Endothelial cell of umbilical vein (primary cell): Measurements from ENCODE around the gene HTRA2. TPM values are rescaled to one million over a fixed set of nuclear protein-coding genes. Genes with fewer than 3 reads are reported as not detected.

ENCODE experiments used
- BruUV-seq: library from RNA; stranded (reverse); fragments of 400-500 nt; replicated peaks from 2 replicates; lab custom pipeline; 2021; lab: Mats Ljungman, UMichigan
- CTCF ChIA-PET: fragments of 300-600, 350-600 bp; sonication (Branson Sonifier 250); formaldehyde crosslinking; loops from one replicate; lab custom pipeline; 2021; ENCODE audit warnings: antibody characterized with exemption, inconsistent platforms; lab: Charles Lee
- POLR2A ChIA-PET: fragments of 300-600, 350-600 bp; sonication (Branson Sonifier 250); formaldehyde crosslinking; loops from one replicate; lab custom pipeline; 2021; ENCODE audit warnings: antibody characterized with exemption, inconsistent platforms; lab: Charles Lee
- DNase-seq: peaks from one replicate; pipeline ENCODE4 v3.0.0-alpha.2; 2011; ENCODE audit warnings: low read depth, low spot score
- FAIRE-seq: peaks from 2 replicates; lab custom pipeline; 2011; peaks lifted over from hg19 to GRCh38; lab: Jason Lieb, UNC
- H2AFZ ChIP-seq: 2 replicates; pipeline ENCODE4 v1.6.0; 2012; ENCODE audit warnings: low read depth, low read length, control low read depth, inconsistent platforms
- H3K27ac ChIP-seq: 2 replicates; pipeline ENCODE4 v1.5.1; 2011; ENCODE audit warnings: low read depth, mild to moderate bottlenecking, control low read depth, low read length, moderate library complexity; ENCODE audit not compliant: insufficient read depth
- H3K27me3 ChIP-seq, 2 experiments: 2 replicates each; pipeline versions ENCODE4 v1.6.0 to v1.6.1; 2011; ENCODE audit warnings: low read length in 2 of 2, mixed read lengths in 1 of 2; ENCODE audit not compliant: control insufficient read depth in 2 of 2, insufficient read depth in 2 of 2
- H3K36me3 ChIP-seq, 2 experiments: 2 replicates in 1 of 2; 3 replicates in 1 of 2; pipeline ENCODE4 v1.5.1; 2011; ENCODE audit warnings: low read length in 2 of 2, mild to moderate bottlenecking in 1 of 2, moderate library complexity in 1 of 2; ENCODE audit not compliant: control insufficient read depth in 2 of 2, insufficient read depth in 2 of 2; ENCODE audit errors: extremely low read depth in 1 of 2
- H3K4me1 ChIP-seq: 3 replicates; pipeline ENCODE4 v1.5.1; 2011; ENCODE audit warnings: mild to moderate bottlenecking, low read length; ENCODE audit not compliant: control insufficient read depth, insufficient read depth; ENCODE audit errors: extremely low read depth
- H3K4me2 ChIP-seq: 2 replicates; pipeline ENCODE4 v1.6.1; 2011; ENCODE audit warnings: low read length, control low read depth, mixed read lengths; ENCODE audit not compliant: insufficient read depth
- H3K4me3 ChIP-seq, 3 experiments: fragments of 200-600 bp in 1 of 3; sonication (generic), shearing (Covaris generic) in 1 of 3; replicated peaks in 1 of 3; 2 replicates each; pipeline ENCODE4 v1.5.1; 2011 to 2016; ENCODE audit warnings: control low read depth in 3 of 3, low read length in 3 of 3, mild to moderate bottlenecking in 2 of 3, inconsistent platforms in 1 of 3, low read depth in 1 of 3, moderate library complexity in 1 of 3; ENCODE audit not compliant: insufficient read depth in 1 of 3
- H3K79me2 ChIP-seq: 2 replicates; pipeline ENCODE4 v1.6.0; 2012; ENCODE audit warnings: low read length, inconsistent platforms; ENCODE audit not compliant: control insufficient read depth, insufficient read depth
- H3K9ac ChIP-seq: replicated peaks from 2 replicates; pipeline ENCODE3; 2011; ENCODE audit warnings: low read length, control low read depth; ENCODE audit not compliant: insufficient read depth; ENCODE audit errors: extremely low read depth
- H3K9me1 ChIP-seq: replicated peaks from 3 replicates; pipeline ENCODE4 v1.6.0; 2011; ENCODE audit warnings: mild to moderate bottlenecking, low read length; ENCODE audit not compliant: control insufficient read depth, insufficient read depth; ENCODE audit errors: extremely low read depth
- H3K9me3 ChIP-seq: replicated peaks from 2 replicates; pipeline ENCODE4 v1.5.1; 2012; ENCODE audit warnings: low read length, inconsistent platforms; ENCODE audit not compliant: control insufficient read depth, insufficient read depth
- H4K20me1 ChIP-seq: replicated peaks from 2 replicates; pipeline ENCODE3; 2011; ENCODE audit warnings: mild to moderate bottlenecking, low read length; ENCODE audit not compliant: control insufficient read depth, insufficient read depth; ENCODE audit errors: extremely low read depth
- EZH2 ChIP-seq: IDR thresholded peaks from 2 replicates; pipeline ENCODE4 v1.6.1; 2012; ENCODE audit warnings: borderline replicate concordance, low read depth, mild to moderate bottlenecking, moderate library complexity, low read length, inconsistent platforms; ENCODE audit not compliant: severe bottlenecking
- FOS ChIP-seq: IDR thresholded peaks from 2 replicates; pipeline ENCODE4 v1.6.1; 2011; ENCODE audit warnings: mild to moderate bottlenecking, low read length, moderate library complexity, borderline replicate concordance; ENCODE audit not compliant: insufficient read depth
- GATA2 ChIP-seq: IDR thresholded peaks from 2 replicates; pipeline ENCODE4 v1.7.0; 2011; ENCODE audit warnings: low read depth, mild to moderate bottlenecking, moderate library complexity, mixed read lengths, low read length; ENCODE audit not compliant: insufficient read length, insufficient read depth
- JUN ChIP-seq: IDR thresholded peaks from 2 replicates; pipeline ENCODE4 v1.6.1; 2011; ENCODE audit warnings: borderline replicate concordance, low read depth; ENCODE audit not compliant: insufficient read length, insufficient read depth
- MYC ChIP-seq: IDR thresholded peaks from one replicate; pipeline ENCODE4 v1.6.1; 2011; ENCODE audit warnings: mild to moderate bottlenecking, low read depth, low read length
- POLR2A ChIP-seq: IDR thresholded peaks from 2 replicates; pipeline ENCODE4 v1.6.1; 2012; ENCODE audit warnings: low read depth, mild to moderate bottlenecking, control low read depth, low read length
- POLR2AphosphoS5 ChIP-seq: IDR thresholded peaks from 2 replicates; pipeline ENCODE4 v1.6.1; 2012; ENCODE audit warnings: low read depth, mild to moderate bottlenecking, control low read depth, low read length, moderate library complexity; ENCODE audit not compliant: insufficient read depth
- dilution Hi-C: fragments of 300-500 bp; cut with MboI; formaldehyde crosslinking; loops from one replicate; pipeline ENCODE4 v1.15.0; 2019; ENCODE audit warnings: low sequenced_read_pairs; ENCODE audit not compliant: extremely low pct_ligation_motif_present
- intact Hi-C: fragments of 100-400 bp; cut with micrococcal nuclease; formaldehyde crosslinking; loops from one replicate; pipeline ENCODE4 v1.10.0; 2022
- polyA plus RNA-seq, 4 experiments: library from polyadenylated mRNA; depleted of rRNA in 3 of 4; stranded (reverse) in 3 of 4; unstranded in 1 of 4; fragments of >200 nt; gene quantifications; 2 replicates each; pipeline versions ENCODE4 v1.2.1 to v1.2.3, GENCODE V29; 2011 to 2012; ENCODE audit warnings: missing spikeins in 1 of 4
- total RNA-seq: library from RNA; stranded (reverse); gene quantifications from 2 replicates; pipeline ENCODE4 v1.2.3, GENCODE V29; 2021
- TF ChIP-seq, protein P1 (sequence below): IDR thresholded peaks from 2 replicates; pipeline ENCODE4 v1.6.1; 2011; ENCODE audit not compliant: insufficient read depth, insufficient read length
- TF ChIP-seq, protein P2 (sequence below), 2 donors: IDR thresholded peaks; 1 replicate in 1 of 2; 2 replicates in 1 of 2; pipeline ENCODE4 v1.5.1; 2011; ENCODE audit warnings: low read length in 2 of 2, mild to moderate bottlenecking in 2 of 2, moderate library complexity in 2 of 2, control low read depth in 1 of 2, inconsistent platforms in 1 of 2, low read depth in 1 of 2; ENCODE audit not compliant: insufficient read depth in 1 of 2; ENCODE audit errors: extremely low read depth in 1 of 2

HTRA2 gene
- total and polyA plus RNA-seq, 2 donors (not counting 3 experiments of a cell fraction or from before 2014, with no cell fraction given), result 34.3 to 54.1 TPM

DNA sequence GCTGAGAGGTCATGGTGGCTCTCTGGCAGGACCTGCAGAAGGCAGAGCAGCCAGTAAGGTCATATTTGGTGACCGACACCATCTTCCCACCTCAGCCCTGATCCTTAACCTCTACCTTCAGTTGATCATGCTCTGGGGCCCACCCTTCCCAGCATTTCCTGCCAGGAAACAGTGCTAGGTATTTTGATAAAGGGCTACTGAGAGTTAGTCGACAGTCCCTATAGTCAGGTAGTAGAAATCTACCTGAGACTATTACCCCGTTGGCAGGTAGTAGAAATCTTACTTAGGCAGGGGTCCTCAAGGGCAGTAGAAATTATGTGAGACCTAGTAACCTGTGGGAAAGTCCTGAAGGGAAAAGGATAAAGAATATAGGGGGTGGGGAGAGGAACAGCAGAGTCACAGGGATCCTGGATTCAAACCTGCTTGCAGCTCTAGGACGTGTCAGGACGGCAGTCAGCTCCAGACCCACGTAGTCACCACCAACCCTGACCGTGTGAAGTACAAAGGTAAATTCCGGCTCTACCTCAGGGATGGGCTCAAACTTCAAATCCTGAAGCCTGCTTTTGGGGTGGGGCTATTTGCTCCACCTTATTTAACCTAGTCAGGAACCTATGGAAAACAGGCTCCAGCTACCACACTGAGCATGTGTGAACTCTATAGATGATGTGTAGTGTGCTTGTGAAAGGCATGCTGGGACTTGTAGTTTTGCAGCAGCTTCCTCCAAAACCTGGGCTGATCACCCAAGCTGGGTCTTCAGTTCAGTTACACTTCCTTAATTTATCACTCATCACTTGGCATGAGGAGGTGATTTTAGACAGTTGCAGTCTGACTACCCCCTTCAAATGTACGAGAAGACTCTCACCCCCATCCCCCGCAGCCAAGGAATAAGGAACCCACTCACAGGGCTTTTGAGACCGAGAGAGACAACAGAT, 3.8 kb upstream of the HTRA2 start, which contains the start of gene DQX1:
Gene DQX1 (minus strand): TSS at position 515 of the 932 bp plus-strand sequence. CDS start 502 bp downstream, at position 13.
- Histone ChIP-seq H2AFZ (no peak within 1 kb of the TSS), H3K27ac (no peak within 1 kb of the TSS), H3K79me2 (peaks cover 19% of the 10 kb centered on the region), H3K9me1 (no peaks in the 10 kb centered on the region), H3K4me1 (peaks cover 15% of the 10 kb centered on the region), H3K4me2 (no peak within 1 kb of the TSS), H3K9me3 (no peaks in the 10 kb centered on the region), H3K36me3 (peaks cover 6 to 16% of the 10 kb centered on the region in 2 experiments), H4K20me1 (no peaks in the 10 kb centered on the region), H3K4me3 (no peak within 1 kb of the TSS), H3K9ac (no peak within 1 kb of the TSS), H3K27me3 (peaks cover 4 to 6% of the 10 kb centered on the region in 2 experiments)
- dilution Hi-C loops (no loop called here), intact Hi-C loops (no loop called here)
- no TSS peak for BruUV-seq
- ChIA-PET POLR2A (interaction anchor here (0.5 to 0.9 kb wide), 2 partner anchors 12 to 22 kb away, joined by 3 to 4 read pairs; partner anchors contain the start of gene TLX2), CTCF (interaction anchor here (0.8 to 1.2 kb wide), 3 partner anchors 8 to 43 kb away, joined by 3 to 7 read pairs (median 3); partner anchors contain the start of genes CCDC142 and TTC31)
- FAIRE-seq, result peak; percentile 60
- DNase-seq, result peak; percentile 28
- no peak for TF ChIP-seq JUN
- TF ChIP-seq POLR2AphosphoS5, result peak; percentile 14
- TF ChIP-seq FOS, result no peak

DNA sequence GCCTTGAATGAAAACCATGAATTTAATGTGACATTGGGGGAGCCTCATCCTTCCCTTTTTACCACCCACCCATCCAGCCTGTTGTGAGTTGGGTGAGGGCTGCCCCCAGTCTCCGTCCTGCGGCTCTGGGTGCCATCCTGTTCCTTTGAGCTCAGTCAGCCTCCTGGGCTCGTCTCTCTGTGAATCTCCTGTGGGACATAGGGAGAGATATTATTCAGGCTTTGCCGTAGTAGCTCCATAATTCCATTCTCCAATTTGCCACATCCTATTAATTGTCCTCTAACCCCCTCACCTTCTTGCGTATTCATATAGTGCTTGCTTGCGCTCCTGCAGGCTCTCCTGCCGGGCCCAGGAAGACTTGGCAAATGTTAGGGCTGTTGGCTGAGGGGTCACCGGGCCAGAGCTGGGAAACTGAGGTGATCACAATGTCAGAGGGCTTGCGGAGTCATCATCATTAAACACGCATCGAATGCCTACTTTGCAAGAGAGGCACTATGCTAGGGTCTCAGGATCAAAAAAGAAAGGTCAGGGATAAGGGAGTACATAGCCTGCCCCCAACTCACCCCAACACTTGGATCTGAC, 3.0 kb upstream of the HTRA2 start:
- Histone ChIP-seq H3K4me2 (no peak overlapping the region), H3K27me3 (peaks cover 4 to 5% of the 10 kb centered on the region in 2 experiments), H3K36me3 (peaks cover 6 to 16% of the 10 kb centered on the region in 2 experiments), H3K27ac (no peak overlapping the region), H3K9me3 (no peaks in the 10 kb centered on the region), H3K4me1 (peaks cover 20% of the 10 kb centered on the region), H2AFZ (no peak overlapping the region), H3K4me3 (no peak overlapping the region), H3K79me2 (peaks cover 19% of the 10 kb centered on the region), H4K20me1 (no peaks in the 10 kb centered on the region), H3K9me1 (no peaks in the 10 kb centered on the region), H3K9ac (no peak overlapping the region)
- no TSS peak for BruUV-seq
- TF ChIP-seq MYC (no peak), EZH2 (no peak), POLR2AphosphoS5 (no peak), FOS (no peak), POLR2A (no peak), GATA2 (no peak), JUN (no peak)
- TF ChIP-seq, protein P1, sequence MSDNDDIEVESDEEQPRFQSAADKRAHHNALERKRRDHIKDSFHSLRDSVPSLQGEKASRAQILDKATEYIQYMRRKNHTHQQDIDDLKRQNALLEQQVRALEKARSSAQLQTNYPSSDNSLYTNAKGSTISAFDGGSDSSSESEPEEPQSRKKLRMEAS, result no peak
- TF ChIP-seq, protein P2, sequence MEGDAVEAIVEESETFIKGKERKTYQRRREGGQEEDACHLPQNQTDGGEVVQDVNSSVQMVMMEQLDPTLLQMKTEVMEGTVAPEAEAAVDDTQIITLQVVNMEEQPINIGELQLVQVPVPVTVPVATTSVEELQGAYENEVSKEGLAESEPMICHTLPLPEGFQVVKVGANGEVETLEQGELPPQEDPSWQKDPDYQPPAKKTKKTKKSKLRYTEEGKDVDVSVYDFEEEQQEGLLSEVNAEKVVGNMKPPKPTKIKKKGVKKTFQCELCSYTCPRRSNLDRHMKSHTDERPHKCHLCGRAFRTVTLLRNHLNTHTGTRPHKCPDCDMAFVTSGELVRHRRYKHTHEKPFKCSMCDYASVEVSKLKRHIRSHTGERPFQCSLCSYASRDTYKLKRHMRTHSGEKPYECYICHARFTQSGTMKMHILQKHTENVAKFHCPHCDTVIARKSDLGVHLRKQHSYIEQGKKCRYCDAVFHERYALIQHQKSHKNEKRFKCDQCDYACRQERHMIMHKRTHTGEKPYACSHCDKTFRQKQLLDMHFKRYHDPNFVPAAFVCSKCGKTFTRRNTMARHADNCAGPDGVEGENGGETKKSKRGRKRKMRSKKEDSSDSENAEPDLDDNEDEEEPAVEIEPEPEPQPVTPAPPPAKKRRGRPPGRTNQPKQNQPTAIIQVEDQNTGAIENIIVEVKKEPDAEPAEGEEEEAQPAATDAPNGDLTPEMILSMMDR (IDR thresholded peaks at IDR 0.05; ENCODE audit: extremely low read depth in 1 of 2, insufficient read depth in 1 of 2, low read depth in 1 of 2, low read length in 2 of 2), result no peak
- ChIA-PET CTCF (interaction anchor here (1.1 to 1.2 kb wide), 2 partner anchors 18 to 44 kb away, joined by 3 to 7 read pairs; partner anchors contain the start of genes CCDC142 and TTC31), POLR2A (interaction anchor here (0.9 kb wide), 1 partner anchor 23 kb away, joined by 4 read pairs; no protein-coding TSS in a partner anchor)
- FAIRE-seq, result no peak
- no peak for DNase-seq
- dilution Hi-C loops (no loop called here), intact Hi-C loops (no loop called here)
